Activated B cell treated with CpG ODN at 0.5 μM for 24 hours (primary cell): Measurements from ENCODE around the gene OLIG2. TPM values are rescaled to one million over a fixed set of nuclear protein-coding genes. Genes with fewer than 3 reads are reported as not detected.
A peak's percentile ranks its signal among the peaks of the same experiment; 100 is the strongest.

Source experiments
- ATAC-seq: fragments of 200-7000 bp; cut with Tn5 transposase; one replicate; pipeline ENCODE4 v1.10.0; 2021; ENCODE audit warnings: low read depth, mild to moderate bottlenecking, moderate library complexity
- CTCF ChIA-PET: fragments of 350-600 bp; sonication (Branson Sonifier 250); formaldehyde crosslinking; loops from one replicate; lab custom pipeline; 2021; ENCODE audit warnings: antibody characterized with exemption; lab: Charles Lee
- POLR2A ChIA-PET: fragments of 350-600 bp; sonication (Branson Sonifier 250); formaldehyde crosslinking; loops from one replicate; lab custom pipeline; 2021; ENCODE audit warnings: antibody characterized with exemption; lab: Charles Lee
- DNase-seq: peaks from one replicate; pipeline ENCODE4 v3.0.0; 2022
- H3K27ac Mint-ChIP-seq: one replicate; pipeline ENCODE4 v1.8.0; 2020; ENCODE audit warnings: mixed read lengths
- H3K27me3 Mint-ChIP-seq: one replicate; pipeline ENCODE4 v1.8.0; 2021; ENCODE audit warnings: mixed read lengths
- H3K36me3 Mint-ChIP-seq: one replicate; pipeline ENCODE4 v1.8.0; 2021; ENCODE audit warnings: low read depth, mixed read lengths
- H3K4me1 Mint-ChIP-seq: one replicate; pipeline ENCODE4 v1.8.0; 2021; ENCODE audit warnings: mixed read lengths
- H3K4me3 Mint-ChIP-seq: one replicate; pipeline ENCODE4 v1.8.0; 2020; ENCODE audit warnings: mild to moderate bottlenecking, mixed read lengths
- H3K9me3 Mint-ChIP-seq: one replicate; pipeline ENCODE4 v1.8.0; 2020; ENCODE audit warnings: mixed read lengths
- intact Hi-C: fragments of 100-400 bp; cut with micrococcal nuclease; formaldehyde crosslinking; loops from one replicate; pipeline ENCODE4 v1.15.1; 2024
- total RNA-seq: library from RNA; stranded (reverse); gene quantifications from 2 replicates; pipeline ENCODE4 v1.2.3, GENCODE V29; 2022
- TF ChIP-seq, protein P1 (sequence below): fragments of 200-600 bp; IDR thresholded peaks from one replicate; pipeline ENCODE4 v1.8.0; 2022; ENCODE audit warnings: antibody characterized with exemption, mild to moderate bottlenecking

OLIG2 gene
- total RNA-seq, 1 donor from 2014 or later, result not detected

DNA sequence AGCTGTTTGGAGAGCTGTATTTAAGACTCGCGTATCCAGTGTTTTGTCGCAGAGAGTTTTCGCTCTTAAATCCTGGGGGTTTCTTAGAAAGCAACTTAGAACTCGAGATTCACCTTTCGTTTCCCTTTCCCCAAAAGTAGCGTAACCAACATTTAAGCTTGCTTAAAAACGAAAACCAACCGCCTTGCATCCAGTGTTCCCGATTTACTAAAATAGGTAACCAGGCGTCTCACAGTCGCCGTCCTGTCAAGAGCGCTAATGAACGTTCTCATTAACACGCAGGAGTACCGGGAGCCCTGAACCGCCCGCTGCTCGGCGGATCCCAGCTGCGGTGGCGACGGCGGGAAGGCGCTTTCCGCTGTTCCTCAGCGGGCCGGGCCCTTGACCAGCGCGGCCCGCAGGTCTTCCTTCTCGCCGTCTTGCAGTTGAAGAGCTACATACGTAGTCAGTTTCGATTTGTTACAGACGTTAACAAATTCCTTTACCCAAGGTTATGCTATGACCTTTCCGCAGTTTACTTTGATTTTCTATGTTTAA lies 46.1 kb downstream of the OLIG2 start:
- ChIA-PET CTCF (no interaction called here), POLR2A (no interaction called here)
- intact Hi-C loops, result loop anchor here (5.0 kb wide), 1 partner anchor 50 kb away; no protein-coding TSS in a partner anchor
- peaks cover 12% of the 10 kb centered on the region for H3K4me1 Mint-ChIP-seq
- TF ChIP-seq, protein P1, sequence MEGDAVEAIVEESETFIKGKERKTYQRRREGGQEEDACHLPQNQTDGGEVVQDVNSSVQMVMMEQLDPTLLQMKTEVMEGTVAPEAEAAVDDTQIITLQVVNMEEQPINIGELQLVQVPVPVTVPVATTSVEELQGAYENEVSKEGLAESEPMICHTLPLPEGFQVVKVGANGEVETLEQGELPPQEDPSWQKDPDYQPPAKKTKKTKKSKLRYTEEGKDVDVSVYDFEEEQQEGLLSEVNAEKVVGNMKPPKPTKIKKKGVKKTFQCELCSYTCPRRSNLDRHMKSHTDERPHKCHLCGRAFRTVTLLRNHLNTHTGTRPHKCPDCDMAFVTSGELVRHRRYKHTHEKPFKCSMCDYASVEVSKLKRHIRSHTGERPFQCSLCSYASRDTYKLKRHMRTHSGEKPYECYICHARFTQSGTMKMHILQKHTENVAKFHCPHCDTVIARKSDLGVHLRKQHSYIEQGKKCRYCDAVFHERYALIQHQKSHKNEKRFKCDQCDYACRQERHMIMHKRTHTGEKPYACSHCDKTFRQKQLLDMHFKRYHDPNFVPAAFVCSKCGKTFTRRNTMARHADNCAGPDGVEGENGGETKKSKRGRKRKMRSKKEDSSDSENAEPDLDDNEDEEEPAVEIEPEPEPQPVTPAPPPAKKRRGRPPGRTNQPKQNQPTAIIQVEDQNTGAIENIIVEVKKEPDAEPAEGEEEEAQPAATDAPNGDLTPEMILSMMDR, result no peak
- no peaks in the 10 kb centered on the region for H3K36me3 Mint-ChIP-seq
- H3K27ac Mint-ChIP-seq, result no peak overlapping the region
- ATAC-seq (no peak), DNase-seq (no peak)
- peaks cover 62% of the 10 kb centered on the region for H3K27me3 Mint-ChIP-seq
- peaks cover 3% of the 10 kb centered on the region for H3K9me3 Mint-ChIP-seq
- peak overlapping the region; percentile 57 for H3K4me3 Mint-ChIP-seq

- DNase-seq (no peak), ATAC-seq (no peak)
- intact Hi-C loops, result loop anchor here (5.0 kb wide), 1 partner anchor 51 kb away; no protein-coding TSS in a partner anchor
- Mint-ChIP-seq H3K4me3 (no peak overlapping the region), H3K36me3 (no peaks in the 10 kb centered on the region), H3K27ac (no peak overlapping the region), H3K27me3 (peaks cover 60% of the 10 kb centered on the region), H3K4me1 (peaks cover 12% of the 10 kb centered on the region), H3K9me3 (peaks cover 3% of the 10 kb centered on the region)
- ChIA-PET CTCF (no interaction called here), POLR2A (no interaction called here)
- TF ChIP-seq, protein P1, result no peak
Measured at GRCh38 chr21:33073636-33074035, 47.9 kb downstream of the OLIG2 start.

- DNase-seq (no peak), ATAC-seq (no peak)
- H3K36me3 Mint-ChIP-seq, result no peaks in the 10 kb centered on the region
- CTCF ChIA-PET, result no interaction called here
- no peak overlapping the region for H3K27ac Mint-ChIP-seq
- no peak overlapping the region for H3K4me3 Mint-ChIP-seq
- peaks cover 55% of the 10 kb centered on the region for H3K27me3 Mint-ChIP-seq
- H3K9me3 Mint-ChIP-seq, result no peaks in the 10 kb centered on the region
- POLR2A ChIA-PET, result no interaction called here
- TF ChIP-seq, protein P1, result no peak
- intact Hi-C loops, result no loop called here
- H3K4me1 Mint-ChIP-seq, result peaks cover 18% of the 10 kb centered on the region
Measured at GRCh38 chr21:33075128-33075527, 49.4 kb downstream of the OLIG2 start.

- Mint-ChIP-seq H3K27ac (no peak overlapping the region), H3K27me3 (peaks cover 59% of the 10 kb centered on the region), H3K9me3 (no peaks in the 10 kb centered on the region), H3K4me3 (no peak overlapping the region), H3K4me1 (peaks cover 18% of the 10 kb centered on the region), H3K36me3 (no peaks in the 10 kb centered on the region)
- ATAC-seq (no peak), DNase-seq (no peak)
- ChIA-PET POLR2A (no interaction called here), CTCF (no interaction called here)
- intact Hi-C loops, result no loop called here
- TF ChIP-seq, protein P1, result no peak
Measured at GRCh38 chr21:33075596-33076195, 50.0 kb downstream of the OLIG2 start.

GRCh38 chr21:33076600-33077329 lies 51.0 kb downstream of the OLIG2 start:
- Mint-ChIP-seq H3K4me3 (no peak overlapping the region), H3K36me3 (no peaks in the 10 kb centered on the region), H3K9me3 (no peaks in the 10 kb centered on the region), H3K27me3 (peaks cover 55% of the 10 kb centered on the region), H3K4me1 (peaks cover 14% of the 10 kb centered on the region), H3K27ac (no peak overlapping the region)
- DNase-seq, result no peak
- intact Hi-C loops, result no loop called here
- TF ChIP-seq, protein P1, result no peak
- ChIA-PET POLR2A (no interaction called here), CTCF (no interaction called here)
- no peak for ATAC-seq
